Femur (tissue), 1 donor: ENCODE results near the gene RASSF7.

Experiments
- DNase-seq: peaks from one replicate; pipeline ENCODE4 v3.0.0-alpha.2; 2017

RASSF7 gene

GRCh38 chr11:533586-534395, 27.0 kb upstream of the RASSF7 start:
- peak; percentile 37 for DNase-seq

GRCh38 chr11:534396-535209, 26.2 kb upstream of the RASSF7 start:
- peak; percentile 64 for DNase-seq

GRCh38 chr11:535210-535518, 25.6 kb upstream of the RASSF7 start:
- no peak for DNase-seq

- peak; percentile 96 for DNase-seq
Observed at GRCh38 chr11:535519-536454, 25.0 kb upstream of the RASSF7 start, which contains the start of gene HRAS. Gene HRAS (minus strand): TSS chr11:535576.

GRCh38 chr11:536841-537621, 23.7 kb upstream of the RASSF7 start, which contains the start of gene LRRC56:
Gene LRRC56 (plus strand): TSS chr11:537527. CDS start chr11:540685, 3,158 bp downstream.
- peak; percentile 86 for DNase-seq

- no peak for DNase-seq
Observed at GRCh38 chr11:537622-538430, 22.9 kb upstream of the RASSF7 start.

- no peak for DNase-seq
Observed at GRCh38 chr11:538431-539051, 22.2 kb upstream of the RASSF7 start.

GRCh38 chr11:539971-540481, 20.7 kb upstream of the RASSF7 start:
- no peak for DNase-seq

GRCh38 chr11:540583-541432, 20.0 kb upstream of the RASSF7 start:
- no peak for DNase-seq

- no peak for DNase-seq
Observed at GRCh38 chr11:541433-541885, 19.3 kb upstream of the RASSF7 start.

- DNase-seq: no peak
Observed at GRCh38 chr11:544817-545166, 16.0 kb upstream of the RASSF7 start.

- DNase-seq: no peak
Observed at GRCh38 chr11:545171-545570, 15.6 kb upstream of the RASSF7 start.

GRCh38 chr11:548700-549603, 11.8 kb upstream of the RASSF7 start:
- DNase-seq: no peak

GRCh38 chr11:550021-550745, 10.6 kb upstream of the RASSF7 start:
- DNase-seq: no peak

- DNase-seq: no peak
Observed at GRCh38 chr11:550746-551085, 10.1 kb upstream of the RASSF7 start.

GRCh38 chr11:551131-551530, 9.6 kb upstream of the RASSF7 start:
- no peak for DNase-seq

GRCh38 chr11:551596-551995, 9.2 kb upstream of the RASSF7 start:
- DNase-seq: no peak
